Hepatocyte (in vitro differentiated cells): Measurements from ENCODE around the gene PCDHA7. TPM values are rescaled to one million over a fixed set of nuclear protein-coding genes. Genes with fewer than 3 reads are reported as not detected.
"Not testable (repeated sequence)": the region's sequence is repeated elsewhere in the genome, so short reads cannot be mapped to it uniquely, and the experiment has no call there.

Experiments used
- DNase-seq: peaks from one replicate; pipeline ENCODE4 v3.0.0-alpha.2; 2016; ENCODE audit warnings: low spot score
- H2AFZ ChIP-seq: fragments of 200-600 bp; sonication (generic); 2 replicates; pipeline ENCODE4 v1.6.0; 2016; ENCODE audit warnings: antibody characterized with exemption, mild to moderate bottlenecking
- H3K27ac ChIP-seq: fragments of 200-600 bp; sonication (generic); 2 replicates; pipeline ENCODE4 v1.5.1; 2016; ENCODE audit warnings: mild to moderate bottlenecking
- H3K27me3 ChIP-seq: fragments of 200-600 bp; sonication (generic); 2 replicates; pipeline ENCODE4 v1.6.1; 2016
- H3K36me3 ChIP-seq: fragments of 200-600 bp; sonication (generic); replicated peaks from 2 replicates; pipeline ENCODE4 v1.5.1; 2016; ENCODE audit warnings: low read depth; ENCODE audit not compliant: insufficient read depth
- H3K4me1 ChIP-seq: fragments of 200-600 bp; sonication (generic); 2 replicates; pipeline ENCODE4 v1.5.1; 2016; ENCODE audit warnings: mild to moderate bottlenecking, moderate library complexity; ENCODE audit not compliant: insufficient read depth
- H3K4me2 ChIP-seq: fragments of 200-600 bp; sonication (generic); 2 replicates; pipeline ENCODE4 v1.6.0; 2016
- H3K4me3 ChIP-seq: fragments of 200-600 bp; sonication (generic); 2 replicates; pipeline ENCODE4 v1.5.1; 2016; ENCODE audit warnings: mild to moderate bottlenecking
- H3K79me2 ChIP-seq: fragments of 200-600 bp; sonication (generic); 2 replicates; pipeline ENCODE4 v1.6.0; 2017; ENCODE audit warnings: mild to moderate bottlenecking
- H3K9me2 ChIP-seq: fragments of 200-600 bp; sonication (generic); replicated peaks from 2 replicates; pipeline ENCODE4 v1.6.0; 2017; ENCODE audit warnings: mild to moderate bottlenecking; ENCODE audit not compliant: insufficient read depth
- H3K9me3 ChIP-seq: fragments of 200-600 bp; sonication (generic); 2 replicates; pipeline ENCODE4 v1.5.1; 2016; ENCODE audit warnings: low read depth, mild to moderate bottlenecking
- H4K20me1 ChIP-seq: fragments of 200-600 bp; sonication (generic); 2 replicates; pipeline ENCODE4 v1.6.0; 2016; ENCODE audit warnings: mild to moderate bottlenecking; ENCODE audit not compliant: insufficient read depth, poor library complexity, severe bottlenecking
- EZH2 ChIP-seq: fragments of 200-600 bp; sonication (generic); IDR thresholded peaks from 2 replicates; pipeline ENCODE4 v1.6.1; 2016; ENCODE audit warnings: antibody characterized with exemption, mild to moderate bottlenecking, borderline replicate concordance
- EZH2phosphoT487 ChIP-seq: fragments of 200-600 bp; sonication (generic); IDR thresholded peaks from one replicate; pipeline ENCODE4 v1.6.1; 2018; ENCODE audit warnings: antibody characterized with exemption, mild to moderate bottlenecking, low read depth, moderate library complexity; ENCODE audit not compliant: unreplicated experiment, severe bottlenecking
- WGBS: methylation state at CpG from one replicate; pipeline ENCODE4 v1.1.6; 2016; ENCODE audit warnings: low lambda C conversion rate; ENCODE audit errors: missing lambda C conversion rate; 5-methylcytosine and 5-hydroxymethylcytosine counted together
- polyA plus RNA-seq: library from polyadenylated mRNA; unstranded; fragments of >200 nt; fragmentation: Nextera tagmentation; extraction: Ambion mirVana; gene quantifications from 2 replicates; pipeline ENCODE4 v1.2.1, GENCODE V29; 2016
- total RNA-seq: library from RNA; depleted of rRNA; stranded (reverse); fragments of >200 nt; gene quantifications from 2 replicates; pipeline ENCODE4 v1.2.3, GENCODE V29; 2014
- TF ChIP-seq, protein P1 (sequence below): fragments of 200-600 bp; sonication (generic); IDR thresholded peaks from 2 replicates; pipeline ENCODE4 v1.5.1; 2016; ENCODE audit warnings: antibody characterized with exemption, mild to moderate bottlenecking; ENCODE audit not compliant: poor library complexity

PCDHA7 gene
- total and polyA plus RNA-seq, 2 experiments from 2014 or later, result 0.11 to 1.7 TPM

GRCh38 chr5:140821375-140822280, 12.4 kb upstream of the PCDHA7 start, which contains the start of gene PCDHA5:
Gene PCDHA5 (plus strand): TSS chr5:140821613.
- Histone ChIP-seq H4K20me1 (no peaks in the 10 kb centered on the region), H3K4me1 (no peaks in the 10 kb centered on the region), H3K27me3 (no peaks in the 10 kb centered on the region), H2AFZ (no peak within 1 kb of the TSS), H3K4me3 (no peak within 1 kb of the TSS), H3K9me2 (no peaks in the 10 kb centered on the region), H3K4me2 (no peak within 1 kb of the TSS), H3K9me3 (peaks cover 34% of the 10 kb centered on the region), H3K79me2 (no peaks in the 10 kb centered on the region), H3K27ac (no peak within 1 kb of the TSS), H3K36me3 (no peaks in the 10 kb centered on the region)
- no peak for DNase-seq
- TF ChIP-seq EZH2 (no peak), EZH2phosphoT487 (no peak)
- TF ChIP-seq, protein P1, sequence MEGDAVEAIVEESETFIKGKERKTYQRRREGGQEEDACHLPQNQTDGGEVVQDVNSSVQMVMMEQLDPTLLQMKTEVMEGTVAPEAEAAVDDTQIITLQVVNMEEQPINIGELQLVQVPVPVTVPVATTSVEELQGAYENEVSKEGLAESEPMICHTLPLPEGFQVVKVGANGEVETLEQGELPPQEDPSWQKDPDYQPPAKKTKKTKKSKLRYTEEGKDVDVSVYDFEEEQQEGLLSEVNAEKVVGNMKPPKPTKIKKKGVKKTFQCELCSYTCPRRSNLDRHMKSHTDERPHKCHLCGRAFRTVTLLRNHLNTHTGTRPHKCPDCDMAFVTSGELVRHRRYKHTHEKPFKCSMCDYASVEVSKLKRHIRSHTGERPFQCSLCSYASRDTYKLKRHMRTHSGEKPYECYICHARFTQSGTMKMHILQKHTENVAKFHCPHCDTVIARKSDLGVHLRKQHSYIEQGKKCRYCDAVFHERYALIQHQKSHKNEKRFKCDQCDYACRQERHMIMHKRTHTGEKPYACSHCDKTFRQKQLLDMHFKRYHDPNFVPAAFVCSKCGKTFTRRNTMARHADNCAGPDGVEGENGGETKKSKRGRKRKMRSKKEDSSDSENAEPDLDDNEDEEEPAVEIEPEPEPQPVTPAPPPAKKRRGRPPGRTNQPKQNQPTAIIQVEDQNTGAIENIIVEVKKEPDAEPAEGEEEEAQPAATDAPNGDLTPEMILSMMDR, result no peak
- WGBS, result 97% methylated on average over 37 of the region's 39 CpGs

GRCh38 chr5:140822281-140822629, 11.8 kb upstream of the PCDHA7 start:
- TF ChIP-seq EZH2 (no peak), EZH2phosphoT487 (no peak)
- TF ChIP-seq, protein P1, result no peak
- H3K9me2 ChIP-seq, result no peaks in the 10 kb centered on the region
- H3K4me3 ChIP-seq, result no peak overlapping the region
- no peak overlapping the region for H3K4me2 ChIP-seq
- no peak overlapping the region for H3K27ac ChIP-seq
- WGBS, result 95% methylated on average over 6 of the region's 6 CpGs
- H3K79me2 ChIP-seq, result no peaks in the 10 kb centered on the region
- DNase-seq, result no peak
- no peaks in the 10 kb centered on the region for H3K27me3 ChIP-seq
- no peak overlapping the region for H2AFZ ChIP-seq
- H3K4me1 ChIP-seq, result no peaks in the 10 kb centered on the region
- H3K36me3 ChIP-seq, result no peaks in the 10 kb centered on the region
- H3K9me3 ChIP-seq, result peaks cover 41% of the 10 kb centered on the region
- H4K20me1 ChIP-seq, result no peaks in the 10 kb centered on the region

DNA sequence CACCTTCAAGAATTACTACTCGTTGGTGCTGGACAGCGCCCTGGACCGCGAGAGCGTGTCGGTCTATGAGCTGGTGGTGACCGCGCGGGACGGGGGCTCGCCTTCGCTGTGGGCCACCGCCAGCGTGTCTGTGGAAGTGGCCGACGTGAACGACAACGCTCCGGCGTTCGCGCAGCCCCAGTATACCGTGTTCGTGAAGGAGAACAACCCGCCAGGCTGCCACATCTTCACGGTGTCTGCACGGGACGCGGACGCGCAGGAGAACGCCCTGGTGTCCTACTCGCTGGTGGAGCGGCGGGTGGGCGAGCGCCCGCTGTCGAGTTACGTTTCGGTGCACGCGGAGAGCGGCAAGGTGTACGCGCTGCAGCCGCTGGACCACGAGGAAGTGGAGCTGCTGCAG, 11.1 kb upstream of the PCDHA7 start:
- not testable (repeated sequence) for H3K4me2 ChIP-seq, H3K79me2 ChIP-seq, H2AFZ ChIP-seq, H3K36me3 ChIP-seq, H3K4me3 ChIP-seq, H4K20me1 ChIP-seq, H3K27me3 ChIP-seq, H3K4me1 ChIP-seq, H3K27ac ChIP-seq, H3K9me2 ChIP-seq, DNase-seq
- H3K9me3 ChIP-seq, result peaks cover 47% of the 10 kb centered on the region
- WGBS, result 98% methylated on average over 48 of the region's 48 CpGs

- no peak overlapping the region for H3K4me2 ChIP-seq
- H2AFZ ChIP-seq, result no peak overlapping the region
- 98% methylated on average over 37 of the region's 38 CpGs for WGBS
- no peaks in the 10 kb centered on the region for H3K9me2 ChIP-seq
- DNase-seq, result no peak
- no peak overlapping the region for H3K4me3 ChIP-seq
- no peak overlapping the region for H3K27ac ChIP-seq
- no peaks in the 10 kb centered on the region for H3K36me3 ChIP-seq
- peaks cover 47% of the 10 kb centered on the region for H3K9me3 ChIP-seq
- no peaks in the 10 kb centered on the region for H4K20me1 ChIP-seq
- H3K4me1 ChIP-seq, result no peaks in the 10 kb centered on the region
- no peaks in the 10 kb centered on the region for H3K79me2 ChIP-seq
- H3K27me3 ChIP-seq, result no peaks in the 10 kb centered on the region
- TF ChIP-seq EZH2 (no peak), EZH2phosphoT487 (no peak)
- TF ChIP-seq, protein P1, result no peak
Measured at GRCh38 chr5:140823475-140823874, 10.6 kb upstream of the PCDHA7 start.
